GOT3 (cell line): ENCODE results near the gene TNNT2.

ENCODE experiments used
- DNase-seq: peaks from one replicate; lab custom pipeline; 2025; ENCODE audit warnings: mixed read lengths; lab: John Stamatoyannopoulos, UW

The TNNT2 gene

GRCh38 chr1:201403359-201403758, 25.9 kb upstream of the TNNT2 start:
- DNase-seq: no peak

- no peak for DNase-seq
These were observed 24.2 kb upstream of the TNNT2 start for GRCh38 chr1:201401700-201402099.

DNA sequence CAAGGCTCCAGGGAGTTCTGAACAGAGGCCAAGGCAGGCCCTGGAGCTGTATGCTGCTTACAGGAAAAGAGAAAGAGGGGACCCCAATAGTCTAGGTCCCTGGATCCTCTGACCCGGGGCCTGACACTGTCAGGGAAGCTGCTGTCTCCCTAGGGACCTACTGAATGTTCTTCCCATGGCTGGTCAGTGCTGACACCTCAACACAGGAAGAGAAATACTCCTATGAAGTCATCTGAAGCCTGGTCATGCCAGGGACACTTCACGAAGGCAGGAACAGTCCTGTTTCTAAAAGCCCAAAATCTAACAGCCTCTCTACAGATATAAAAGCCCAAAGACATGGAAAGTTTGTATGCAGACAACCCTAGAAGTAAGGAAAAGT, 23.4 kb upstream of the TNNT2 start:
- no peak for DNase-seq

GRCh38 chr1:201400212-201400851, 22.9 kb upstream of the TNNT2 start:
- no peak for DNase-seq

DNA sequence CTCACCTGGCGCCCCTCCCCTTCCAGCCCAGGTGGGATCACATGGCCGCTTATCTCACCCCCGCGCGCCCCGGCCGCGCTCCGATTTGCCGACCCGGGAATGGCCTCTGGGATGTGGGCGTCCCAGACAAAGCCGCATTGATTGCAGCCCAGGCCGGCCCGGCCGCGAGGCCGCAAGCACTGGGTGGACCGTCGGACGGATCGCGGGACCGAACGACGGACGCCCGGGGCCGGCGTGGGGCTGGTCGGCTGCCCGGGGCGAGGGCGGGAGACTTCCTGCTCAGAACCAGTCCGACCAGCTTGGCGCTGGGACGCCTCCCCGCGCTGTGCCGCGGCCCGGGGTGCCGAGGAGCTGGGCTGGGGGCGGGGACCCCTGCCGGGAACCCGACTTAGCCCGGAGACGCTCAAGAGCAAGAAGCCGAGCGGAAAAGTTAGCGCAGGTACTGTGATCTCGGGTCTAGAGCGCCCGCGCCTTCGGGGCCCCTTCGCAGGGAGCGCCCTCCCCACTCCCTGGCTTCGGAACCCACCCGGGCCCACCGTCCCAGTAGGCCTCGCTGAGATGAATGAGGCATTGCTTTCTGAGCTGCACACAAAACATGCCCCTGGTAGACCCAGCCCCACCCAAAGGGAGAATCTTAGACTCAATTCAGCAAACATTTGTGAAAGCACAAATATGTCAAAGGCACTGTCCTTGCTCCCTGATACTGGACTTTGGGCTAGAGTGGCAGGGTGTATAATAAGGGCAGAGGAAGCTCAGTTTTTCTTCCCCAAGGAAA, 22.1 kb upstream of the TNNT2 start:
- DNase-seq: no peak

DNA sequence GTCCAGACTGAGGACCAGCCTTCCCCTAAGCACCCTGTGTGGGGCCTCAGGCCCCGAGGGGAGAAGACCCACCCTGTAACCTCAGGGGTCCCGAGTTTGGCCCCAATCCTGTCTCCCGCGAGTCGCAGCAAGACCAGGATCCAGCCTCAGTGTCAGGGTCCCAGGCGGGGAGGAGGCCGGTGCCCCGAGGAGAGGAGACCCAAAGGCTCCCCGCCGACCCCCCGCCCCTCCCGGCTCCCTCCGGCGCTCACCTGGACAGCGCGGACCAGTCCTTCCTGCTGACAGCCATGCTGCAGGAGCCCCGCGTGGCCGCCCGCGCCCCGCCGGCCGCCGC, 21.5 kb upstream of the TNNT2 start, which contains the start of gene LAD1:
TSS of gene LAD1 (minus strand) at position 307 of the 334 bp plus-strand sequence. CDS start at position 289, 18 bp downstream.
- no peak for DNase-seq

DNA sequence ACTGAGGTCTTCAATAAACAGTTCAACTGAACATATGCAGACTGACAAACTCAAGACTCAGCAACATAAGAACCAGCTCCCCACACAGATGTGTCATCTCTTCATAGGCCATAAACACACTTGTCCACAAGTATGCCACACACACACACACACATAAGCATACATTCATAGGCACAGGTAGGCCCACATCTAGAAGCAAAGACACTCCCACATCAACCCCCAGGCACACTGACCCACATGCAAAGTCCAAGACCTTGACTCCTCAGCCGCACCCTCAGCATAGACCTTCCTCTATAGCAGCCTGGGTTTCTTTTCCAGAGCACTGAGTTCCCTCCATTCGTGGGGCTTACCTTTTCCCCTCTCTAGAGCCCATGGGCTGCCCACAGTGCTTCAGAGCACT, 20.2 kb upstream of the TNNT2 start:
- no peak for DNase-seq

DNA sequence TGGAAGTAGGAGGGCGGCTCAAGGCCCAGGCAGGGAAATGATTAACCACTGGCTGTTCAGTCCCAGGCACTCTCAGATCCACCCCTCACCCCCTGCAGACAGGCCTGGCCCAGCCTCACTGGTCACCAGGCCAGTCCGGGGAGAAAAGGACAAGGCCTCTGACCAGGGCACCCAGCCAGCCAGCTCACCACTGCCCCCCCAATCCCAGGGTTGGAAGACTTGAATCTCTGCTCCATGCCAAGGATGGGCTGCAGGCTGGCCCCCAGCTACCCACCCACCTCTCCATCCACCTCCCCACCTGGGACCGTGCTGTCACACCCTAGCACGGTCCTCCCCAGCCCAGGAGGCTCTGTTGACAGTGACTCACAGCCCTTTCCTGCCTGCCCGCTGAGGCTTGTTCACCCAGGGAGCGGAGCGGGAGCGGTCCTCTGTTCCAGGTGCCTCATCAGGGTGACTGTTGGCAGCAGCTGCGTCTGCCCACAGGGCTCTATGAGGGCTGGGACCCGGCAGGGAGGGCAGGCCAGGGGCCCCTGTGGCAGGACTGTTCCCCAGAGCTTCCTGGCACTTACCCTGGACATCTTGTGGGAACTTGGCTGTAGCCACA, 19.5 kb upstream of the TNNT2 start:
- no peak for DNase-seq

GRCh38 chr1:201395936-201396335, 18.5 kb upstream of the TNNT2 start:
- no peak for DNase-seq

GRCh38 chr1:201394591-201394990, 17.1 kb upstream of the TNNT2 start:
- no peak for DNase-seq

GRCh38 chr1:201393076-201393475, 15.6 kb upstream of the TNNT2 start:
- no peak for DNase-seq

DNA sequence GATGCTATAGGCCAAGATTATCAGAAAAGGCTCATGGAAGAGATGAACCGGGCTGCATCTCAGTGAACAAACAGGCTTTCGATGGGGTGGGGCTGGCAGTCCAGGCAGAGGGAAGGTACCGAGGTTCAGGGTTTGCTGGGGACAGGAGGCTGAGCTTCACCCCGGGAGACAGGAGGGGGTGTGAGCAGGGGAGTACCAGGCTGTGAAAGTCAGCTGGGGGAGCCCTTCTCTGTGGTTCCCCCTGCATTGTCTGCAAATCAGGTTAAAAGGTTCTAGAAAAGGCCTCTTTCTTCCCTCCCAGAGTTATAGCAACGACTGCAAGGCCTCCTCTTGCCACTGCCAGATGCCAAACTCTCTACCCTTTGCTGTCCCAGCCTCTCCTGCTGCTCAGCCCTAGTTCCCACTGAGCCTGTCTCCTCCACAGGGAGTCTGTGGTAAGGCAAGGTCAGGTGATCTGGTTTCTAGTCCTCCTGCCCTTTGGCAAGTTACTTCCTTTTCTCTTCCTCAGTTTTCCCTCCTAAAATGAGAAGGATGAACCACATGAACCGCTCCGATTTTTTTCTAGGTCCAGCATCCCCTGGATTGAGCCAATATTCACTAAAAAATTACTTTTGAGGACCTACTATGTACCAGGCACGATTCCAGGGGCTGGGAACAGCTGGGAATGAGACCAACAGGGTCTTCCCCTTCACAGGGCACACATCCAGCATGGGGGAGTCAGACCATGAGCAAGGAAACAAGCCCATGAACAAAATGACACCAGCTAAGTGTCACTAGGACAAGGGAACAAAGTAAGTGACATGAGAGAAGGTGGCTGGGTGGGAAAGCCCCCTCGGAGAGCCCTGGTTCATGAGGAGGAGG, 14.4 kb upstream of the TNNT2 start:
- no peak for DNase-seq

- no peak for DNase-seq
These were observed 13.7 kb upstream of the TNNT2 start for GRCh38 chr1:201391225-201391624.

DNA sequence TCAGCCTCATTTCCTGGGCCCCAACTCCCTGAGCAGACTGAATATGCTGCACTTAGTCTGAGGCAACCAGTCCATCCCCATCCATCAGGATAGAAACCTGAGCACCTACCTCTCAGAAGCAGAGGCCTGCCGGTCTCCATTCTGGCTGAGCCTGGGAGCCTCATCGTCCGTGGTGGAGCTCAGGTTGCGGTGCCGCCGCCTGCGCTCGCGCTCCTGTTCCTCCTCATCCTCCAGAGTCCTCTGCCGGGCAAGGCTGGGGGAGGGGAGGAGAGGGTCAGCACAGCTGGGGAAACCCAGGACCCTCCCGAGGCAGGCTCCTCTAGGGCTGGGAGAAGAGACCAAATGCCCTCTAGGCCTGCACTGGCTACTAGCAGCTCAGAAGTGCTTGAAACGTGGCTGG, 11.6 kb upstream of the TNNT2 start:
- no peak for DNase-seq

GRCh38 chr1:201386208-201386607, 8.7 kb upstream of the TNNT2 start:
- DNase-seq: no peak

DNA sequence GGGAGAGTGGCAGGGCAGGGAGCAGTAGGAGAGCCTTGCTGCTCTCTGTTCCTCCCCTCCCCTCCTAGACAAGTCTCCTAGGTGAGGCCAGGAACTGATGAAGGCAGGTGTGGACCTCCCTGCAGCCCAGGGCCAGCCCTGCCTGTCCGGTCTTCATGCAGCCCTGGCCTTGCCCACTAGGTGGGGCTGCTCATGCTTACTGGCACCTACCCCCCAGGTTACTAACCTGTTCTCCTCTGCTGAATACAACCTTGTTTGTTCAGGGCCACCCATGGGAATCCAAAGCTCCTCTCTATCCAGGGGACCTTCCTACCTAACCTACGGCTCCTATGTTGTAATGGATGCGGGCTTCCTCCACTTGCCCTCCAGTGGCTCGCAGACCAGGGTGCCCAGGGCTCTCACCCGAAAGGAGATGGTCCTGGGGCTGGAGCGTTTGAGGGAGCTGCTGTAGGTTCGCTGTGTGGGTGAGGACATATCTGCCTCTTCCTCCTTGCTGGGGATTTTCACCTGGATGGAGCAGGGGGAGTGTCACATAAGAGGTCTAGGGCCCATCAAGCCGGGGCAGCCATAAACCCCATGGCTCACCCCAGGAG, 7.9 kb upstream of the TNNT2 start:
- no peak for DNase-seq

GRCh38 chr1:201384406-201384782, 6.9 kb upstream of the TNNT2 start:
- no peak for DNase-seq

DNA sequence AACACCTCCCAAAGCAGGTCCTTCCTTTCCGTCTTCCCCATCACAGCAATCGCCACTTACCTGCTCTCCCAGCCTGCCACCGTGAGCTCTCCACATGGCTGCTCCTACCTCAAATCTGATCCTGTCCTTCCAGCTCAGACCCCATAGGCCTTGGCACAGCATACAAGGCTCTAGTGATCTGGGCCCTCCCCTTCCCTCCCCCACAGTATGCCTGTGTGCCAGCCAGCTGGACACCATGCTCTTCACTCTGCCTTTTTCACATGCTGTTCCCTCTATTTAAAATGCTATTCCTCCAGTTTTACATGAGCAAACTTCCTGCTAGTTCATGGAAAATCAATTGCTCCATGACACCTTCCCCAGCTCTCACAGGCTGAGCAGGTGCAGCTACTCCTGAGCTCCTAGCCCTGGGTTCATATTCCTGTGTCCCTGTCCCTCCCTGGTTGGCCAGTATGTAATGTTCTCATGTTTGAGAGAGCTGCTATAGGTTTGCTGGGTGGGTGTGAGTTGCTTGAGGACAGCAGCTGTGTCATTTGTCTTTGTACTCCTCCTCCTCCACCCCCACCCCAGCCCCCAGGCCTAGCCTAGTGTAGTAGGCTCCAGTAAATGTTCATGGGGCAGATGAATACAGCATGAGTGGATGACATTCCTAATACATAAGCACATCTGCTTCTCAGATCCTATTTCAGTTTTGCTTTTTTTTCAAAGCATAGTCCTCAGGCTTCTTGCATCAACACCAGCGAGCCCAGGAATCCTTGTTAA, 6.3 kb upstream of the TNNT2 start:
- DNase-seq: no peak

GRCh38 chr1:201381130-201381529, 3.6 kb upstream of the TNNT2 start:
- no peak for DNase-seq

DNA sequence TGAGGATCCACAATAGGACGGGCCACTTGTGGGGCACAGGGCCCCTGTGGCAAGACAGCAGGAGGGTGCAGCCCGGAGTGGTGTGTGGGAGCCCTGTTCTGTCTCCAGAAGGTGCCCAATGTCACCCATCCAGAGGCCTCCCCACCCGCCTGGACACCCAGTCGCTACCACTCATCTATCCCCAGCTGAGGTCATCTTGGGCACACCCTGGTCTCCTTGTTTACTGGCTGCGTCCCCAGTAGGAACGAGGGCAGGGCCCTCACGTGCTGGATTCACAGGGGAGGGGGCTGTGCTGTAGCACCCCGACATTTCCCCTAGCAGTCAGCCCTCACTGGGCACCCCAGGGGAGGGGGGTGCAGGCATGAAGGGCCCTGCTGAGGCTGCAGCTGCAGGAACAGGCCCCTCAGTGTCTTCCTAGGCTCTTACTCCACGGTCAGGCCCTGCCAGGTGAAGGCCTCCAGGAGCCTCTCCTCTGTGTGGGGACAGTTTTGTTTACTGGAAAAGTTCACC, 2.3 kb upstream of the TNNT2 start:
- no peak for DNase-seq

GRCh38 chr1:201378804-201379203, 1.3 kb upstream of the TNNT2 start:
- no peak for DNase-seq
